HepG2 (cell line): ENCODE measurements around the gene TMTC1. TPM values are rescaled to one million over a fixed set of nuclear protein-coding genes. Genes with fewer than 3 reads are reported as not detected.

ENCODE experiments used
- ATAC-seq: fragments of 200-7000 bp; cut with Tn5 transposase; 3 replicates; pipeline ENCODE4 v1.9.1; 2020; ENCODE audit warnings: mild to moderate bottlenecking, moderate library complexity
- BruUV-seq: library from RNA; stranded (reverse); fragments of 400-500 nt; replicated peaks from 2 replicates; lab custom pipeline; 2021; lab: Mats Ljungman, UMichigan
- CTCF ChIA-PET: fragments of 300-600 bp; formaldehyde crosslinking; extraction: SDS; loops from one replicate; lab custom pipeline; 2021; ENCODE audit warnings: low total read pairs, inconsistent platforms, low intra/inter-chr PET ratio; lab: Yijun Ruan, JAX
- POLR2A ChIA-PET: fragments of 350-600 bp; sonication (Branson Sonifier 250); formaldehyde crosslinking; loops from one replicate; lab custom pipeline; 2020; ENCODE audit warnings: antibody characterized with exemption, inconsistent platforms; lab: Yijun Ruan, JAX
- DNase-seq: peaks from one replicate; pipeline ENCODE4 v3.0.0-alpha.2; 2015; ENCODE audit warnings: low spot score
- FAIRE-seq: peaks from 3 replicates; lab custom pipeline; 2011; peaks lifted over from hg19 to GRCh38; lab: Jason Lieb, UNC
- H2AFZ ChIP-seq: one replicate; pipeline ENCODE4 v1.6.1; 2011; ENCODE audit warnings: low read length, inconsistent platforms
- H3K27ac ChIP-seq: fragments of 300-600 bp; 3 replicates; pipeline ENCODE4 v1.8.0; 2011; ENCODE audit warnings: mixed run types, mild to moderate bottlenecking, mixed read lengths, low read length, inconsistent platforms; ENCODE audit not compliant: insufficient read depth; ENCODE audit errors: extremely low read length
- H3K27me3 ChIP-seq, 2 experiments: fragments of 200-600 bp in 1 of 2; 2 replicates in 1 of 2; 3 replicates in 1 of 2; pipeline versions ENCODE4 v1.6.0 to v1.8.0; 2011; ENCODE audit warnings: low read length in 2 of 2, mild to moderate bottlenecking in 2 of 2, moderate library complexity in 2 of 2, inconsistent platforms in 1 of 2; ENCODE audit not compliant: insufficient read depth in 2 of 2, control insufficient read depth in 1 of 2
- H3K36me3 ChIP-seq, 2 experiments: fragments of 200-600 bp in 1 of 2; replicated peaks in 1 of 2; 2 replicates in 1 of 2; 3 replicates in 1 of 2; pipeline versions ENCODE4 v1.5.1 to v1.8.0; 2011; ENCODE audit warnings: low read length in 2 of 2, inconsistent platforms in 1 of 2; ENCODE audit not compliant: insufficient read depth in 2 of 2, control insufficient read depth in 1 of 2
- H3K4me1 ChIP-seq: 2 replicates; pipeline ENCODE4 v1.5.1; 2012; ENCODE audit warnings: low read length, inconsistent platforms; ENCODE audit not compliant: insufficient read depth
- H3K4me2 ChIP-seq: 2 replicates; pipeline ENCODE4 v1.6.0; 2011; ENCODE audit warnings: low read depth, low read length, inconsistent platforms
- H3K4me3 ChIP-seq, 3 experiments: fragments of 200-600 bp in 1 of 3; sonication (generic), shearing (Covaris generic) in 1 of 3; replicated peaks in 1 of 3; 2 replicates each; pipeline ENCODE4 v1.5.1; 2011 to 2016; ENCODE audit warnings: low read length in 3 of 3, inconsistent platforms in 2 of 3, low read depth in 2 of 3, mild to moderate bottlenecking in 2 of 3, control low read depth in 1 of 3, mixed read lengths in 1 of 3; ENCODE audit not compliant: insufficient read depth in 1 of 3
- H3K79me2 ChIP-seq: one replicate; pipeline ENCODE4 v1.6.1; 2011; ENCODE audit warnings: low read length, inconsistent platforms; ENCODE audit not compliant: insufficient read depth
- H3K9ac ChIP-seq: 2 replicates; pipeline ENCODE4 v1.6.0; 2011; ENCODE audit warnings: mild to moderate bottlenecking, low read depth, low read length, inconsistent platforms; ENCODE audit not compliant: insufficient read depth
- H3K9me3 ChIP-seq: 2 replicates; pipeline ENCODE4 v1.5.1; 2012; ENCODE audit warnings: mild to moderate bottlenecking, low read length
- H4K20me1 ChIP-seq: 2 replicates; pipeline ENCODE4 v1.6.0; 2011; ENCODE audit warnings: inconsistent platforms, mild to moderate bottlenecking, low read length, moderate library complexity; ENCODE audit not compliant: insufficient read depth
- PLSCR1 ChIP-seq: sonication (generic); formaldehyde crosslinking; IDR thresholded peaks from 2 replicates; pipeline ENCODE4 v1.5.0; 2020; ENCODE audit warnings: missing genetic modification reagents, mild to moderate bottlenecking, borderline replicate concordance
- POLR2G ChIP-seq: fragments of 200-400 bp; formaldehyde crosslinking; IDR thresholded peaks from 2 replicates; pipeline ENCODE4 v1.6.1; 2018; ENCODE audit warnings: mild to moderate bottlenecking, low read depth, low read length, moderate library complexity
- RNF2 ChIP-seq: fragments of 450-650 bp; conservative IDR thresholded peaks from 2 replicates; pipeline ENCODE4 v1.6.1; 2016; ENCODE audit warnings: low read depth
- SMYD3 ChIP-seq: sonication (generic); formaldehyde crosslinking; IDR thresholded peaks from 2 replicates; pipeline ENCODE4 v1.8.1; 2023; ENCODE audit warnings: mild to moderate bottlenecking, missing genetic modification reagents
- SRY ChIP-seq: sonication (generic); formaldehyde crosslinking; IDR thresholded peaks from 2 replicates; pipeline ENCODE4 v1.8.0; 2022; ENCODE audit warnings: mild to moderate bottlenecking, missing genetic modification reagents
- TCF12 ChIP-seq, 2 experiments: fragments of 450-650 bp in 1 of 2; sonication (generic) in 1 of 2; formaldehyde crosslinking in 1 of 2; IDR thresholded peaks; 2 replicates each; pipeline versions ENCODE4 v1.6.1 to v1.8.0; 2017 to 2022; ENCODE audit warnings: antibody characterized with exemption in 1 of 2, mild to moderate bottlenecking in 1 of 2, missing genetic modification reagents in 1 of 2, moderate library complexity in 1 of 2
- ZNF142 ChIP-seq: sonication (generic); formaldehyde crosslinking; IDR thresholded peaks from 2 replicates; pipeline ENCODE4 v1.4.0; 2020; ENCODE audit warnings: missing genetic modification reagents
- ZNF557 ChIP-seq: sonication (generic); formaldehyde crosslinking; IDR thresholded peaks from 2 replicates; pipeline ENCODE4 v1.4.0; 2020; ENCODE audit warnings: missing genetic modification reagents
- ZNF572 ChIP-seq: sonication (generic); formaldehyde crosslinking; IDR thresholded peaks from 2 replicates; pipeline ENCODE4 v1.5.1; 2020; ENCODE audit warnings: mild to moderate bottlenecking, missing genetic modification reagents
- ZNF691 ChIP-seq: sonication (generic); formaldehyde crosslinking; IDR thresholded peaks from 2 replicates; pipeline ENCODE4 v1.4.0; 2020; ENCODE audit warnings: missing genetic modification reagents, low read depth, mild to moderate bottlenecking, borderline replicate concordance
- WGBS: methylation state at CpG from one replicate; pipeline ENCODE4 v1.1.6; 2017; ENCODE audit warnings: low lambda C conversion rate; 5-methylcytosine and 5-hydroxymethylcytosine counted together
- in situ Hi-C: cut with HindIII; loops from 2 replicates; pipeline ENCODE4 v1.10.0; 2017; ENCODE audit warnings: low pct_unique_long_range_greater_than_20kb; ENCODE audit not compliant: extremely low pct_ligation_motif_present
- intact Hi-C: fragments of 100-400 bp; cut with micrococcal nuclease; formaldehyde crosslinking; loops from one replicate; pipeline ENCODE4 v1.10.0; 2022; ENCODE audit not compliant: unreplicated experiment
- polyA plus RNA-seq, 8 experiments: library from polyadenylated mRNA; depleted of rRNA in 3 of 8; stranded (reverse) in 7 of 8; unstranded in 1 of 8; fragments of >200 nt; fragmentation: Illumina TruSeq in 4 of 8; extraction: Trizol in 4 of 8; gene quantifications; 2 replicates each; pipeline versions ENCODE4 v1.2.1 to v1.2.3, GENCODE V29; 2011 to 2016; ENCODE audit warnings: low read depth in 4 of 8, missing spikeins in 1 of 8, mixed read lengths in 1 of 8; ENCODE audit not compliant: insufficient read depth in 1 of 8
- total RNA-seq, 5 experiments: library from RNA; depleted of rRNA; stranded (reverse); fragments of >200 nt; fragmentation: Illumina TruSeq; extraction: Trizol; gene quantifications; 2 replicates each; pipeline ENCODE4 v1.2.3, GENCODE V29; 2016; ENCODE audit warnings: low read depth in 1 of 5

TMTC1 gene
- total and polyA plus RNA-seq, 2 of the 13 experiments (the other 11 are each of a cell fraction or from before 2014, with no cell fraction given): 0.69 to 1.8 TPM

- Histone ChIP-seq H3K4me2 (no peak overlapping the region), H3K4me3 (no peak overlapping the region), H3K4me1 (no peaks in the 10 kb centered on the region), H3K9ac (no peak overlapping the region), H3K27me3 (no peaks in the 10 kb centered on the region), H3K27ac (no peak overlapping the region), H3K79me2 (no peaks in the 10 kb centered on the region), H3K9me3 (no peaks in the 10 kb centered on the region), H3K36me3 (no peaks in the 10 kb centered on the region), H2AFZ (no peak overlapping the region), H4K20me1 (no peaks in the 10 kb centered on the region)
- in situ Hi-C loops: no loop called here
- ATAC-seq (no peak), FAIRE-seq (no peak), DNase-seq (no peak)
- ChIA-PET POLR2A (no interaction called here), CTCF (no interaction called here)
- WGBS: 82% methylated on average over 3 of the region's 3 CpGs
- no TSS peak for BruUV-seq
- intact Hi-C loops: no loop called here
- TF ChIP-seq ZNF572: no peak
- no peak for TF ChIP-seq TCF12 (IDR thresholded peaks at IDR 0.05)
- TF ChIP-seq TCF12 (CRISPR knock-in tag; IDR thresholded peaks at IDR 0.05): no peak
- no peak for TF ChIP-seq PLSCR1 (CRISPR knock-in tag)
- TF ChIP-seq POLR2G: no peak
- no peak for TF ChIP-seq ZNF691 (CRISPR knock-in tag)
- no peak for TF ChIP-seq RNF2
- TF ChIP-seq SMYD3 (CRISPR knock-in tag): no peak
- no peak for TF ChIP-seq ZNF557 (CRISPR knock-in tag)
- no peak for TF ChIP-seq SRY (CRISPR knock-in tag)
- no peak for TF ChIP-seq ZNF142 (CRISPR knock-in tag)
Measured at GRCh38 chr12:29599381-29599780, 184.4 kb downstream of the TMTC1 start.
